ENCODE results near the gene PPP1R12B.
A peak's percentile ranks its signal among the peaks of the same experiment; 100 is the strongest.
"Not testable (repeated sequence)": the region's sequence is repeated elsewhere in the genome, so short reads cannot be mapped to it uniquely, and the experiment has no call there.

The PPP1R12B gene

DNA sequence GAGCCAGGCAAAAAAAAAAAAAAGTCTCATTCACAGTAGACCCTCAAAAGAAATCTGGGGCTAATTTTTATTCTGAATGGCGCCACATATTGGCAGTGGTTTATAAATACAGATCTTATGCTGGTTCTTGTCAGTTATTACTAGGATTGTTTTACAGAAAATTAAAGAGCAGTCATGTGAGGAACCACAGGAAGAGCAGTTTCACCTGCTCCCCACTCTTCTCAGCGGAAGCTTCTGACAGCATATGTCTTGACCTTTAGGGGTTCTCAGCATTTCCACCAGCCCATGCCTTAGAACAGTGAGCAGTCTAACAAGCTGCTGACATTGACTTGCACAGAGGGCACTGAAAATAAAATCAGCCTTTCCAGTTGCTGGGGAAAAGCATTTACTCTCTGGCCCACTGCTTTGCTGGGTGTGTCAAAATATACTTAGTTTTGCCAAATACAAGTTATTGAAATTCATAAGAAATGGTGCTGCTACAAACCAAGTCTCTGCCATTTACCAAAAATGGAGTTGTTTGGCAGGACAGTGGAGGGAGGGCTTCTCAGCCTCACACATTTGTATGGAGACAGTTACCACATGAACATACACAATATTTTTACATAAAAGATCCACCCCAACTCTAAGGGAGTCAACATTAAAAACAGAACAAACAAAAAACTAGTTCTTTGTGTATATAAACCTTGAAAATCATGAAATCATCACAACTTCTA is 217.5 kb downstream of the PPP1R12B start:
- DNase-seq = peak; percentile 4

GRCh38 chr1:202567738-202568137 is 219.2 kb downstream of the PPP1R12B start:
- DNase-seq = no peak

DNA sequence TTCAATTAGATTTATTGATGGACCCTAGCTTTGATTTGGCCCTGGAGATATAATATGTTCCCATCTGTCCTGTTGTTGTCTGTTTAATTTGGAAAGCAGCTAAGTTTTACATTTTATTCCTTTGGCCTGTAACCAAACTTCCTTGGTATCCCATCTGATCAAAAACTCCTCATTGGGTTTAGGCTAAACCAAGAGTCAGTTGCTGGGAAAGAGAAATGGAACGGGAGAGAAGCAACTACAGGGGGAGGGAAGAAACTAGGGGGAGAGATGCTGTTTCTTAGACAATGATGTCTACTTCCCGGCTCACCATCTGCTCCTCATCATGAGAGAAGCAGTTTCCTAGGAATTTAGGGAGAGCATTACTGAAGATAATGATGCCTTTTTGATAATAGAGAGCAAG is 219.9 kb downstream of the PPP1R12B start:
- DNase-seq = no peak

- no peak for DNase-seq
Measured at GRCh38 chr1:202568826-202569225, 220.3 kb downstream of the PPP1R12B start.

DNA sequence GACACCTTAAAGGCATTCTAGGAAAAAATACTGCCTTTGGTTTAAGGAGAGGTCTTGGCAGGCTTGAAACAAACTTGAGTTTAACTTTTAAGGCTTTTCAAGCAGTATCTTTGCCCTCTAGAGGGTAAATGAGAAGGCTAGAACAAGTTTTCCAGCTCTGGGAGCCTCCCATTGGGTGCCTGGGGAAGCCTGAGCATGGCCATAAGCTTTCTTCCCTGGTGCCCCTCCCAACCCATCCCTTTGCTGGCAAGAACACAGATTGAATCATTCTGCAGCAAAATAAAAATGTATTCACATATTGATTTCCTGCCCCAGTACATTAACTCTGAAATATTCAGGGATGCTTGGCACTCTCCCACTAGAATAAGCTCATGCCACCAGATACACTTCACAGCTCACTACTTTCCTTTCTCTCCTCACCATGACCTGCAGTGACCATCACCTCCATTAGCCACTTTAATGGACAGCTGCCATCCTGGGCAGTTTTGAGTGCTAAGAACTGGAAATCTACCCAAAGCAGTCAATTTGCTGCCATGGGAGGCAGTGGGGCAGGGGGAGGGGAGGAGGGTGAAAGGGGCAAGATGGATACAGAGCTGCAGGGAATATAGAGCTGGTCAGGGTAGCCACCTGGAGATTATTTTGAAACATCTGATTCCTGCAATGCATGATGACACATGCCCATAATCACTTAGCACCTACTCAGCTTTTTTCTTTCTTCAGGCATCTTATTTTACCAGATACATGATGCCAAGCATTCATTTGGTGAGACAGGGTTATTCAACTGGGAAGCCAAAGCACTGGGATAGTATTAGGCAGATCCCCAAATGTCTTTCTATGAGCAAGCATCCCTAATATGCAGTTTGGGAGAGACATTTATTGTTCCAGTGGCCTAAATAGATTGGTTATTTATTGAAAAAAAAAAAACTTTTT is 221.2 kb downstream of the PPP1R12B start:
- no peak for DNase-seq

DNA sequence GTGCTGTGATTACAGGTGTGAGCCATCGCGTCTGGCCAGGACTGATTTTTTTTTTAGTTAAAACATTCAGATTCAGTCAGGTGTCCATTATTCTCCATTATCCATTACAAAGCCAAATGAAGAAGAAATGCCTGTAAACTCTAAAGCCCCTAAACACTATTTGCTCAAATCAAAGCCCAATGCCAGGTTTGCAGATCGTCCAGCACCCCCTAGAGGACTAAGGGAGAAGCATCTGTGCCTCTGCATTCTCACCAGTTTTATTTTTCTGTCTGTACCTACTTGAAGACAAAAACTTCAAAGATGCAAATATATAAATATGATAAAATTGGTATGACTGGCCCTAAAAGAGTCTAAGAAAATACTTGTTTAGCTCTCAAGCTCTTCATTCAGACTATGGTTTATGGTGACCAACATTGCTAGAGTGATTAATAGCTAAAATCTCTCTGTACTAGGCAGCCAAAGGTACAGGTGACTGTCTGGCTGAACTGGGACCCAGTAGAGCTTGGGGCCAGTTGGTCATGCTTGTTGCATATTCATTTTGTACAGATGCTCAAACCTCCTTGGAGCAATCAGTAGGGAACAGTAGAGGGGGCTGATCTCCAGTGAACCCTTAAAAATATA is 223.3 kb downstream of the PPP1R12B start:
- DNase-seq = peak; percentile 32

- DNase-seq = no peak
Measured at GRCh38 chr1:202572867-202573266, 224.4 kb downstream of the PPP1R12B start.

GRCh38 chr1:202575918-202576653 is 227.6 kb downstream of the PPP1R12B start:
- no peak for DNase-seq

- no peak for DNase-seq
Measured at GRCh38 chr1:202576816-202577215, 228.3 kb downstream of the PPP1R12B start.

DNA sequence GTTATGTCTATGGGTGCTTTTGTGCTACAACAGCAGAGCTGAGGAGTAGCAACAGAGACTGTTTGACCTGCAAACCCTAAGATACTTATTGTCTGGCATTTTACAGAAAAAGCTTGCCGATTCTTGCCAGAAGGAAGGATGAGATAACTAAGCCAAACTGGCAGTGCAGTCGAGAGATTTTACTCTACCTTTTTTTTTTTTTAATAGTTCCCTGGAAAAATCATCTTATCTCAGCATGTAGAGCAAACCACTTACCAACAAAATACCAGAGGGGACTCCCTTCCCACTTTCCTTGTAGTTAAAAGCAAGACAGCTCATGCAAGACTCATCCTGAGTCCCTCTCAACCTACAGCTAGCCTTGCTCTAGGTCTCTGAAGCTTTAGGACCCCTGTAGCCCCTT is 228.9 kb downstream of the PPP1R12B start:
- no peak for DNase-seq

DNA sequence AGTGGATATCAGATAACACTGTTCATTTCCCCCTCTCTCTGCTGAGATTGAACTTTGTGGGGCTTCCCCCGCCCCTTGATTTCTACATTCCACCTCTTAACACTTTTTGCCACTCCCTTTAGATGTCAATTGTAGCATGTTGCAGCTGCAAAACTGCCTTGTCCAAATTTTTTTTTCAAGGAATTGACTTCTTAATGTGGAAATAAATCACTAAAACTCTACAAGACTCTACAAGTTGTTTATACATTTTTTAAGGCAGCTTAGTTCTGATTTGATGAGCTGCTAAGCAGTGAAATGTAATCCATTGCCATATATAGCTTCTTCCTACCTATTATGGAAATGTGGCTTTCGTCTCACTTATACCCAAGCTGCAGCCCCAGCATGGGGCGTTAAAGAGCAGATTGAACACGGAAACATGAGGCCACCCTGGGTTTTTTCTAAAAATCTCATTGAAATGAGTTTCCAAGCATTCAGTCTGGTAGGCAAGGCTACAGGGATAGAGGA is 229.6 kb downstream of the PPP1R12B start:
- no peak for DNase-seq

DNA sequence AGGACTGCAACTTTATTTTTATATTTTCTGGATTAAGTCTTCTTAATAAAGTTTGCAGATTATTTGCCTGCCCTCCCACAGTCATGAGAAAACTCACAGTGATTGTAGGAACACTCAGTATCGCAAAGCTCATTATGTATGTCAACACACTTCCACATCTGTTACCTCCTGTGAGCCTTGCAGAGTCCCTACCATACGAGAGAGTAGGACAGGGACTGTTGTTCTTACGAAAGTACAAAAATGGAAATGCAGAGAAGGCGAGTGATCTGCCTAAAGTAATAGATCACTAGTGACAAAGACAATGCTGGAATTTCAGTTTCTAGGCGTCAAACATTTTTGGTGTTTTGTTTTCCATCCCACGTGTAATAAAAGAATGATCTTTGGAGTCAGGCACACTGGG is 230.1 kb downstream of the PPP1R12B start:
- no peak for DNase-seq

- no peak for DNase-seq
Measured at GRCh38 chr1:202579806-202580205, 231.3 kb downstream of the PPP1R12B start.

GRCh38 chr1:202580619-202581018 is 232.1 kb downstream of the PPP1R12B start:
- DNase-seq = no peak

DNA sequence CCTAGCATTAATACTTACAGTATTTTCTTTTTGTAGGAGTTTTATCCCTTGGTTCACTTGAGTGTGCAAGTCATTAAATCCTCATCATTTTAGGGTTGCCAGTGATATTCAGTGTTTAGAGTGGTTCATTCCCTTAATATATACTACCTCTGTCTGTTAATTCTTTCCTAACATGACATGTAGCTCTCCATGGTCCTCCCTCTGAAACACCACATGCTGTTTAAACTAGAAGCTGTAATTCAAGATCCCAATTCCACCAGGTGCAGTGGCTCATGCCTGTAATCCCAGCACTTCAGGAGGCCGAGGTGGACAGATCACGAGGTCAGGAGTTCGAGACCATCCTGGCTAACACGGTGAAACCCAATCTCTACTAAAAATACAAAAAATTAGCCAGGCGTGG is 233.9 kb downstream of the PPP1R12B start:
- DNase-seq = not testable (repeated sequence)

GRCh38 chr1:202584707-202585589 is 236.4 kb downstream of the PPP1R12B start:
- no peak for DNase-seq

DNA sequence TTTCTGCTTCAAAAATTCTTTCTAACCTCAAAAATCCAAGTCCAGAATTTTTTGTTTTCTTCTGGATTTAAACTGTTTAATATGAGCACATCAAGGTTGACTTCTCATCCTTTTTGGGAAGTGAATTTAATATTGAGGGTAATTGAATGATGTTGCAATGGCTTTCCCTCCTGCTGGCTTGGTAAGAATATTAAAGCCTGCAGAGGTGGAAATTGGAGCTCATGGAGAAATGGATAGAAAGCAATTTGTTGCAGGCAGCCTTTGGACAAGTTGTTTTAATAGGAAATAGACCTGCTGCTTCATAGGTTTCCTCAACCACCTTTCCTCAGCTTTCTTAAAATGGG is 237.1 kb downstream of the PPP1R12B start:
- no peak for DNase-seq

DNA sequence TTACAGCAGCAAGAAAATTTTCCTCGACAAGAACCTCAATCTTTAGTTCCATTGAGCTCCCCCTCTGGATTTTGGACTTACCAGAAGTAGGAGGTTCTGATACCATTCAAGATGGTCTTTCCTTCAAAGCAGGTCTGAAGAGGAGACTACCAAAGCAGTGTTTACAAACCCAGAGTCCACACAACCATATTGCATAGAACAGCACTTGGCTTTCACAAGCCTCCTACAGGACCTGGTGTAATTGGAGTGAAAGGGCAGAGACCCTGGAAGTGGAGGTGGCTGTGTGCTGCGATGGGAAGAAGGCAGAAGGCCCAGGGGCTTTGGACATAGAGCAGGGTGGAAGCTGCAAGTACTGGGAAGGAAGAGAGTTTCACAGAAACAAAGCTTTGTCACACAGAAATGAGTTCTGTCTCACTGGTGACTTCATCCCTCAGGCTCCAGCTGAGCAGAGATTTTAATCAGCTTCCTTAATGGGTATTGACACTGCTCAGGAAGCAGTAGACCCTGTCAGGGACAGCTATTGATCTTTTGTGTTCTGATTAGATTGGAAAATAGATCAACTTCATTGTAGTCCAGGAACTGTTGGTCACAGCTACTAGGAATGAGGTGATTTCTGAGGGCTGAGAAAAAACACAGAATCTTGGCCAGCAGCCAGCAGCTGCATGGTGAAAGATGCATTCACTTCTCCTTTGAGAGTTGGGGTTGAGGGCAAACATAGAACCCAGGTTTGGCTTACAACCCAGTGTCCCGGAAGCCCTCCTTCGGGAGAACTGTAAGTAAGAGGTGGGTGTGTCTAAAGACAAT is 237.7 kb downstream of the PPP1R12B start:
- no peak for DNase-seq

- DNase-seq = no peak
Measured at GRCh38 chr1:202586871-202587270, 238.4 kb downstream of the PPP1R12B start.

DNA sequence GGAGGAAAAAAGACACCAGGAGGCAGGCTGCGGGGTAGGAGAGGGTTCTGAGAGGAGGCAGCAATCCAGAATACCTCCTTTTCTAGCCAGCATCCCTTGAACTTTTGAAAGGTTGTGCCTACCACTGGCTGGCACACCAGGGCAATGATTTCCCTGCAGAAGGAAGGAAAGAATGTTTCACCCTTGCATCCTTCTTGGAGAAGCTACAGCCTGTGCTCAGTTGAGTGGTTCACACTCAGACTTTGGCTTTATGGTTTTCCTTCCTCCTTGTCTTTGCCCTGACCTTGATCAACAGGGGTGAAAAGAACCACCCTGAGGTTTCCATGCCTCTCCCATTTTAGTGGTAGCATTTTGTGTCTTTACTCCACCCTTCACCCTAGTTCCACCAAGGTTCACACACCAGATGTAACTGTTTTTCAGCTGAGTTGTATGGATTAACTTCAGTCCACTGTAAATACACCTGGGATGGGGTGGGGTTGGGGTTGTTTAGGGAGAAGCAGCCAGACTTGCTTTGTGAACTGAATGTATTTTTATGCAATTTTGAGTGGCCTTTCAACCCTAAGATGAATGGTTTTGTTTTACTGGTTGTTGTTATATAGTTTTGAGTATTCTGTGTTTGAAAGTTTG is 239.5 kb downstream of the PPP1R12B start:
- DNase-seq = no peak
